Ectodermal cell (in vitro differentiated cells): Measurements from ENCODE around the gene RIT2.

ENCODE experiments used
- H3K27ac ChIP-seq: 2 replicates; pipeline ENCODE4 v1.7.0; 2013; ENCODE audit warnings: mild to moderate bottlenecking, low read depth, low read length; ENCODE audit not compliant: insufficient read depth, poor library complexity, severe bottlenecking
- H3K27me3 ChIP-seq: 2 replicates; pipeline ENCODE4 v1.7.0; 2013; ENCODE audit warnings: mild to moderate bottlenecking, low read length; ENCODE audit not compliant: insufficient read depth, control insufficient read depth, poor library complexity, severe bottlenecking
- H3K36me3 ChIP-seq: one replicate; pipeline ENCODE4 v1.7.0; 2013; ENCODE audit warnings: low read length; ENCODE audit not compliant: control insufficient read depth, insufficient read depth
- H3K4me1 ChIP-seq: one replicate; pipeline ENCODE4 v1.7.0; 2013; ENCODE audit warnings: low read length; ENCODE audit not compliant: control insufficient read depth, insufficient read depth
- H3K4me3 ChIP-seq: 2 replicates; pipeline ENCODE4 v1.7.0; 2013; ENCODE audit warnings: low read depth, low read length, control low read depth; ENCODE audit not compliant: insufficient read depth
- H3K9me3 ChIP-seq: 2 replicates; pipeline ENCODE4 v1.7.0; 2013; ENCODE audit warnings: mild to moderate bottlenecking, low read length, moderate library complexity; ENCODE audit not compliant: control insufficient read depth
- WGBS, 2 experiments: methylation state at CpG; one replicate each; pipeline ENCODE4 v1.1.7; 2013; ENCODE audit warnings: missing lambda C conversion rate in 2 of 2; 5-methylcytosine and 5-hydroxymethylcytosine counted together

RIT2 gene

GRCh38 chr18:42792731-42793130 is 322.8 kb downstream of the RIT2 start:
- Histone ChIP-seq H3K9me3 (no peaks in the 10 kb centered on the region), H3K4me3 (no peak overlapping the region), H3K4me1 (no peaks in the 10 kb centered on the region), H3K27ac (no peak overlapping the region), H3K36me3 (no peaks in the 10 kb centered on the region), H3K27me3 (no peaks in the 10 kb centered on the region)

DNA sequence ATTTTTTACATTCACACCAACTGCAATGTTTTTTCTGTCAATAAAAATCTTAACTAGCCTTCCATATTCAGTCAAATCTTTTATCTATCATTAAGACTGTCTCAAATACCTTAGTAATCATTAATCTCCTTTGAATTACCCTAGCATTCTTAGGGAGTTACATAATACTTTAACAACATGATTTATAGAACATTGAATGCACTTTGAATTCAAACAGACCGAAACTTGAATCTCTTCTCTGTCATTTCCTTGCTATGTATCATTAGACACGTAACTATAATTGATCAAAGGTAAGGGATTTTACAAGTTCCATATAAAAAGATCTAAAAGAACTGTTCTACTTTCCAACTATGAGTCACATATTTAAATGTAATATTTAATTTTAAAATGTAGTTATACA is 330.9 kb downstream of the RIT2 start:
- 93% methylated on average over 2 of the region's 2 CpGs; no CpG with 5 or more reads in 1 of the 2 experiments for WGBS, 2 experiments
- no peak overlapping the region for H3K4me3 ChIP-seq
- H3K4me1 ChIP-seq = no peaks in the 10 kb centered on the region
- H3K27ac ChIP-seq = no peak overlapping the region
- H3K27me3 ChIP-seq = no peaks in the 10 kb centered on the region
- no peaks in the 10 kb centered on the region for H3K9me3 ChIP-seq
- H3K36me3 ChIP-seq = no peaks in the 10 kb centered on the region

DNA sequence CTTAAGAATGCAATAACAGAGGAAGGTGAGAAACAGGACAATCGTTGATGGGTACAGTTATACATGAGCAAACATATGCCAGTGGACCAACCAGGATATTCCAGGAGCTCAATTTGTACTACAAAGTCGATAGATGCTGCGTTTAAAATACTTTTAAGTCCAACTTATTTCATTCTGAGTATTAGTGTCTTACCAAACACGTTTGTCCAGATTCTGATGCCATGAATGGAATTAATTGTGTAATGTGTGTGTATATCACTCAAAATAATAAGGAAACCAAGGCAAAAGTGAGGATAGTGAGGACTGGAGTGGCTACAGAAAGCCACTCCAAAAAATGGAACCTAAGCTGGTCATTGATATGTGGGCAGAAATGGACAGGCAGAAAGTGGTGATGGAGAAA is 332.6 kb downstream of the RIT2 start:
- Histone ChIP-seq H3K27me3 (no peaks in the 10 kb centered on the region), H3K9me3 (no peaks in the 10 kb centered on the region), H3K36me3 (no peaks in the 10 kb centered on the region), H3K4me3 (no peak overlapping the region), H3K4me1 (peaks cover 12% of the 10 kb centered on the region), H3K27ac (no peak overlapping the region)
- WGBS, 2 experiments = 95 to 96% methylated on average over 4 of the region's 4 CpGs

DNA sequence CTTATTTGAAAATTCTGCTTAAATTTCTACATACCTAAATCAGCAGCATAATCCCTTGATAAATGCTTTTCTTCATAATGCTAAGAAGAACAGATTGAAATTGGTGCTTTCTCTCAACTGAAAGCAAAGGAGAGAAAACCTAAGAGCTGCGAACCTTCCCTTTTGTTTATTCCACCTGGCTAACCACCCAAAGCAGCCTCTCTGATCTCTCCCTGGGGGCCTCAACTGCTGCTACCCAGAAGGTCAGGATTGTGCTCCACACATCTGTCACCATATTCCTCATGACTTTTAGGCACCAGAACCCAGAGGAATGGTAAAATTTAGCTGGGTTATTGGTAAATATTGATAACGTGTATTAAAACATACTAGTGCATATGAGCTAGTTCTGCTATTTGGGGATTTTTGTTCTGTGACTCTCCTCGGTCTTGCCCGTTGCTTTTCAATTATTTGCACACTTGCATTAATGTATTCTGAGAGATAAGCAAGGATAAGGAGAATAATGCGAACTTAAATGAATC is 334.1 kb downstream of the RIT2 start:
- no peaks in the 10 kb centered on the region for H3K27me3 ChIP-seq
- WGBS, 2 experiments = 91% methylated on average over 5 of the region's 5 CpGs
- no peak overlapping the region for H3K4me3 ChIP-seq
- peaks cover 13% of the 10 kb centered on the region for H3K4me1 ChIP-seq
- no peaks in the 10 kb centered on the region for H3K9me3 ChIP-seq
- no peak overlapping the region for H3K27ac ChIP-seq
- H3K36me3 ChIP-seq = no peaks in the 10 kb centered on the region

- no peak overlapping the region for H3K27ac ChIP-seq
These were observed 335.3 kb downstream of the RIT2 start for GRCh38 chr18:42780171-42780570.

GRCh38 chr18:42778445-42779042 is 336.9 kb downstream of the RIT2 start:
- WGBS, 2 experiments = 56 to 60% methylated on average over 3 to 4 of the region's 4 CpGs
- Histone ChIP-seq H3K9me3 (no peaks in the 10 kb centered on the region), H3K4me1 (peaks cover 13% of the 10 kb centered on the region), H3K4me3 (no peak overlapping the region), H3K27ac (peak overlapping the region; percentile 19), H3K27me3 (no peaks in the 10 kb centered on the region), H3K36me3 (no peaks in the 10 kb centered on the region)

More at GRCh38 chr18:42780171-42780570, 335.3 kb downstream of the RIT2 start:
- Histone ChIP-seq H3K4me1 (peaks cover 13% of the 10 kb centered on the region), H3K4me3 (no peak overlapping the region), H3K27me3 (no peaks in the 10 kb centered on the region), H3K36me3 (no peaks in the 10 kb centered on the region), H3K9me3 (no peaks in the 10 kb centered on the region)

DNA sequence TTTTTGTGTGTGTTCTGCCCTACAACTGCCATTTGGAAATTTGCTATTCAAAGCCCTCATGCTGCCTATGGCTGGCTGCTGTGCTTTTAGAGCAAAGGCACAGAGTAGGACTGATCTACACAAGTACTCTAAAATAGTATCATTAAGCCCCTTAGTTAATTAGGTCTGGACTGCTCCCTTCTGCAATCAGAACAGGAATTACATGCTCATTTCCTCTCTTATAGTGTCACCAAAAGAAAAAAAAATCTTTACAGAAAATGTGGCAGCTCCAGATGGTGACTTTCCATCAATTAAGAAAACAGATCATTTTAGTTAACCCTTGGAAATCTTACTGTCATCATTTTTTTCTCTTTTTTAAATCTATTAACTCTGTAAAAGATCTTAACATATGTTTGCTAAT is 337.5 kb downstream of the RIT2 start:
- Histone ChIP-seq H3K4me1 (peaks cover 13% of the 10 kb centered on the region), H3K27ac (no peak overlapping the region), H3K9me3 (no peaks in the 10 kb centered on the region), H3K36me3 (no peaks in the 10 kb centered on the region), H3K4me3 (no peak overlapping the region), H3K27me3 (no peaks in the 10 kb centered on the region)

GRCh38 chr18:42773870-42774269 is 341.6 kb downstream of the RIT2 start:
- Histone ChIP-seq H3K36me3 (no peaks in the 10 kb centered on the region), H3K4me3 (no peak overlapping the region), H3K9me3 (no peaks in the 10 kb centered on the region), H3K27ac (peak overlapping the region; percentile 36), H3K4me1 (peaks cover 10% of the 10 kb centered on the region), H3K27me3 (no peaks in the 10 kb centered on the region)
- 90% methylated on average over 1 of the region's 1 CpG; no CpG with 5 or more reads in 1 of the 2 experiments for WGBS, 2 experiments

- Histone ChIP-seq H3K4me3 (no peak overlapping the region), H3K4me1 (no peaks in the 10 kb centered on the region), H3K9me3 (no peaks in the 10 kb centered on the region), H3K36me3 (no peaks in the 10 kb centered on the region), H3K27ac (no peak overlapping the region), H3K27me3 (no peaks in the 10 kb centered on the region)
These were observed 343.5 kb downstream of the RIT2 start for GRCh38 chr18:42771936-42772335.

- H3K27me3 ChIP-seq = no peaks in the 10 kb centered on the region
- H3K9me3 ChIP-seq = no peaks in the 10 kb centered on the region
- H3K27ac ChIP-seq = no peak overlapping the region
- H3K4me1 ChIP-seq = no peaks in the 10 kb centered on the region
- 30 to 49% methylated on average over 1 to 2 of the region's 2 CpGs for WGBS, 2 experiments
- no peaks in the 10 kb centered on the region for H3K36me3 ChIP-seq
- no peak overlapping the region for H3K4me3 ChIP-seq
These were observed 350.2 kb downstream of the RIT2 start for GRCh38 chr18:42765302-42765701.

DNA sequence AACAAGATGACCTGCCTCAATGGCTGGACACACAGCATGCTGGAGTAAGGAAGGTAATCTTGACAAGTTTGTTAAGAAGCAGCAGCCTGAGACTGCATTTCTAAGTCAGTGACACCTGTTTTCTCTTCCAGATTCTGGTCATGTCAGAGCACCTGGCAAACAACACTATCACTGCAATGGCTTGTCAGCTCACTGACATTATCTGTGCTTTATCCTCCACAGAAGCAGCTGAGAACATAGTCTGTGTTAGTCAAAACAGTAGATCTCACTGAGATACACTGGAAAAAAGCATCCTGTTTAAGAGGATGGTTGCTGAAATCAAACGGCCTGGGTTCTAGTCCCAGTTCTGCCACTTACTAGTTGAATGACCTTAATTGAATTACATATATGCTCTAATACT is 355.2 kb downstream of the RIT2 start:
- Histone ChIP-seq H3K36me3 (no peaks in the 10 kb centered on the region), H3K4me1 (no peaks in the 10 kb centered on the region), H3K9me3 (no peaks in the 10 kb centered on the region), H3K27me3 (no peaks in the 10 kb centered on the region), H3K4me3 (no peak overlapping the region), H3K27ac (no peak overlapping the region)
- WGBS, 2 experiments = 92 to 100% methylated on average over 1 of the region's 1 CpG
